Caco-2 (cell line): Measurements from ENCODE around the gene RCN1. TPM values are rescaled to one million over a fixed set of nuclear protein-coding genes. Genes with fewer than 3 reads are reported as not detected.

Experiments used
- BruUV-seq: library from RNA; stranded (reverse); fragments of 400-500 nt; replicated peaks from 2 replicates; lab custom pipeline; 2021; lab: Mats Ljungman, UMichigan
- CTCF ChIA-PET: fragments of 300-600 bp; sonication (Branson Sonifier 250); formaldehyde crosslinking; loops from one replicate; lab custom pipeline; 2022; ENCODE audit warnings: antibody characterized with exemption; lab: Charles Lee
- POLR2A ChIA-PET: fragments of 300-600 bp; sonication (Branson Sonifier 250); formaldehyde crosslinking; loops from one replicate; lab custom pipeline; 2022; ENCODE audit warnings: antibody characterized with exemption; lab: Charles Lee
- DNase-seq, 2 experiments: peaks; one replicate each; pipeline versions ENCODE4 v3.0.0 to v3.0.0-alpha.2; 2020 to 2022
- H3K27me3 ChIP-seq: replicated peaks from 2 replicates; pipeline ENCODE4 v1.6.0; 2011; ENCODE audit warnings: low read length; ENCODE audit not compliant: control insufficient read depth, insufficient read depth
- H3K36me3 ChIP-seq: 2 replicates; pipeline ENCODE4 v1.5.1; 2011; ENCODE audit warnings: low read length; ENCODE audit not compliant: control insufficient read depth, insufficient read depth
- H3K4me1 ChIP-seq: fragments of 250-450 bp; sonication (Bioruptor Pico); 2 replicates; pipeline ENCODE4 v1.5.1; 2020; ENCODE audit warnings: mild to moderate bottlenecking
- H3K4me3 ChIP-seq: 2 replicates; pipeline ENCODE4 v1.5.1; 2011; ENCODE audit warnings: low read depth, mild to moderate bottlenecking, control low read depth, low read length
- H3K9me3 ChIP-seq: fragments of 250-450 bp; sonication (Bioruptor Pico); 2 replicates; pipeline ENCODE4 v1.5.1; 2020; ENCODE audit warnings: mild to moderate bottlenecking, moderate library complexity
- H3K27ac Mint-ChIP-seq: one replicate; pipeline ENCODE4 v1.8.0; 2022; ENCODE audit warnings: mixed read lengths; ENCODE audit not compliant: unreplicated experiment
- H3K27me3 Mint-ChIP-seq: one replicate; pipeline ENCODE4 v1.8.0; 2022; ENCODE audit warnings: mixed read lengths; ENCODE audit not compliant: insufficient read depth, unreplicated experiment
- H3K36me3 Mint-ChIP-seq: one replicate; pipeline ENCODE4 v1.8.0; 2022; ENCODE audit warnings: mild to moderate bottlenecking, mixed read lengths; ENCODE audit not compliant: insufficient read depth, unreplicated experiment
- H3K4me1 Mint-ChIP-seq: one replicate; pipeline ENCODE4 v1.8.0; 2022; ENCODE audit warnings: low read depth, mixed read lengths; ENCODE audit not compliant: unreplicated experiment
- H3K4me3 Mint-ChIP-seq: one replicate; pipeline ENCODE4 v1.8.0; 2022; ENCODE audit warnings: mild to moderate bottlenecking, moderate library complexity, mixed read lengths; ENCODE audit not compliant: unreplicated experiment
- H3K9me3 Mint-ChIP-seq: one replicate; pipeline ENCODE4 v1.8.0; 2022; ENCODE audit warnings: mixed read lengths; ENCODE audit not compliant: unreplicated experiment
- CTCF ChIP-seq, 2 experiments: fragments of 200-600 bp in 1 of 2; IDR thresholded peaks; 1 replicate in 1 of 2; 2 replicates in 1 of 2; pipeline versions ENCODE4 v1.5.1 to v1.8.0; 2011 to 2022; ENCODE audit warnings: antibody characterized with exemption in 1 of 2, control low read depth in 1 of 2, inconsistent platforms in 1 of 2, low read depth in 1 of 2, low read length in 1 of 2, mild to moderate bottlenecking in 1 of 2, moderate library complexity in 1 of 2; ENCODE audit not compliant: insufficient read depth in 1 of 2, severe bottlenecking in 1 of 2, unreplicated experiment in 1 of 2
- intact Hi-C: fragments of 100-400 bp; cut with micrococcal nuclease; formaldehyde crosslinking; loops from one replicate; pipeline ENCODE4 v1.10.0; 2022; ENCODE audit not compliant: unreplicated experiment
- total RNA-seq: library from RNA; stranded (reverse); gene quantifications from 2 replicates; pipeline ENCODE4 v1.2.3, GENCODE V29; 2022

The RCN1 gene
- total RNA-seq, 1 experiment from 2014 or later: 185 TPM

- CTCF ChIA-PET: interaction anchor here (0.9 to 3.2 kb wide), 4 partner anchors 19 to 123 kb away, joined by 3 to 35 read pairs (median 3); no protein-coding TSS in a partner anchor
- TF ChIP-seq CTCF (IDR thresholded peaks at IDR 0.05; ENCODE audit: insufficient read depth in 1 of 2, low read depth in 1 of 2, low read length in 1 of 2, severe bottlenecking in 1 of 2, unreplicated experiment in 1 of 2): no peak
- H3K27me3 ChIP-seq: no peaks in the 10 kb centered on the region; the same call in 1 of the 2 replicates
- Mint-ChIP-seq H3K27ac (no peak overlapping the region), H3K36me3 (no peaks in the 10 kb centered on the region), H3K4me3 (no peak overlapping the region), H3K4me1 (no peaks in the 10 kb centered on the region), H3K9me3 (no peaks in the 10 kb centered on the region), H3K27me3 (peaks cover 28% of the 10 kb centered on the region)
- no peak for DNase-seq
- no peaks in the 10 kb centered on the region for H3K9me3 ChIP-seq
- POLR2A ChIA-PET: interaction anchor here (0.5 kb wide), 1 partner anchor 1365 kb away, joined by 7 read pairs; no protein-coding TSS in a partner anchor
- no TSS peak for BruUV-seq
- H3K4me3 ChIP-seq: no peak overlapping the region
- intact Hi-C loops: no loop called here
- no peaks in the 10 kb centered on the region for H3K36me3 ChIP-seq
- no peaks in the 10 kb centered on the region for H3K4me1 ChIP-seq
Observed at GRCh38 chr11:32053151-32053888, 37.6 kb upstream of the RCN1 start.

DNA sequence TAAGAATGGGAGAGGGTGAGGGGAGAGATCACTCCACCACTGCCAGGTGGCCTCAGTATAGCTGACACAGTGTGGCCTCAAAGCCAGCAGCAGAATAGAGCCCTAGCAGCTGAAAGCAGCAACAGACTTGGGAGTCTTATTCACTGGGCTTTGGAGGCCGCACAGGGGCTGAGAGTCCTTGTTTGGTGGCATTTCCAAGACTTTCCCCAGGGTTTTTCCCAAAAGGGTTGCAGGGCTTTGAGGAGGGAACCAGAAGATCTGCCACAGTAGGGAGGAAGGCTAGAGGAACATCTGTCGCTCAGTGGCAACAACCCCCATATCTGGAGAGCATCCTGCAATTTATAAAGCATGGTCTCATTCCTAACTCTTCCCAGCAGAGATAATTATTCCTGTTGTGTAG, 35.0 kb upstream of the RCN1 start:
- Mint-ChIP-seq H3K36me3 (no peaks in the 10 kb centered on the region), H3K4me1 (no peaks in the 10 kb centered on the region), H3K27me3 (peaks cover 24% of the 10 kb centered on the region), H3K27ac (no peak overlapping the region), H3K4me3 (no peak overlapping the region), H3K9me3 (no peaks in the 10 kb centered on the region)
- POLR2A ChIA-PET: no interaction called here
- DNase-seq: no peak
- no peak for TF ChIP-seq CTCF (IDR thresholded peaks at IDR 0.05; ENCODE audit: insufficient read depth in 1 of 2, low read depth in 1 of 2, low read length in 1 of 2, severe bottlenecking in 1 of 2, unreplicated experiment in 1 of 2)
- CTCF ChIA-PET: interaction anchor here (0.6 kb wide), 1 partner anchor 604 kb away, joined by 6 read pairs; no protein-coding TSS in a partner anchor
- intact Hi-C loops: no loop called here
- no peaks in the 10 kb centered on the region for H3K4me1 ChIP-seq
- no peaks in the 10 kb centered on the region; the same call in 1 of the 2 replicates for H3K27me3 ChIP-seq
- no peaks in the 10 kb centered on the region for H3K9me3 ChIP-seq
- no peaks in the 10 kb centered on the region for H3K36me3 ChIP-seq
- H3K4me3 ChIP-seq: no peak overlapping the region
- BruUV-seq: no TSS peak

DNA sequence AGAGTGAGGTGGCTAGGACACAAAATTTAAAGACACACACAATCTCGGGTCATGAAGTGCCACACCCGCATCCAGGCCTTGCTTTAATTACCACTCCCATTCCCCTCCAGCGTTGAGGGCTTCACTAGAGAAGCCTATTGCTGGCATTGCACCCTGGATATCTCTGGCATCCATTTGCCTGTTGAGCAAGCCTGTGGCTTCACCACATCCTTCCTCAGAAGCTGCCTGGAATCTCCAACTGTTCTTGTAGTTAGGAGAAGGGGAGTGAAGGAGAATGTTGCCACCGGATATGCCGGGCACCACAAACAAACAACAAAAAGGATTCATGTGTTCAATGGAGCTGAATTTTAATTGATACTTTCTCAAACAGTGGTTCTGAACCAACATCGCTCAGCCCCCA, 34.4 kb upstream of the RCN1 start:
- no peaks in the 10 kb centered on the region for H3K9me3 ChIP-seq
- no TSS peak for BruUV-seq
- no peak overlapping the region for H3K4me3 ChIP-seq
- Mint-ChIP-seq H3K4me1 (no peaks in the 10 kb centered on the region), H3K27ac (no peak overlapping the region), H3K9me3 (no peaks in the 10 kb centered on the region), H3K27me3 (peaks cover 21% of the 10 kb centered on the region), H3K4me3 (no peak overlapping the region), H3K36me3 (no peaks in the 10 kb centered on the region)
- TF ChIP-seq CTCF (IDR thresholded peaks at IDR 0.05; ENCODE audit: insufficient read depth in 1 of 2, low read depth in 1 of 2, low read length in 1 of 2, severe bottlenecking in 1 of 2, unreplicated experiment in 1 of 2): no peak
- no peak for DNase-seq
- no peaks in the 10 kb centered on the region; the same call in 1 of the 2 replicates for H3K27me3 ChIP-seq
- ChIA-PET CTCF (no interaction called here), POLR2A (no interaction called here)
- no peaks in the 10 kb centered on the region for H3K36me3 ChIP-seq
- intact Hi-C loops: no loop called here
- H3K4me1 ChIP-seq: no peaks in the 10 kb centered on the region
